Keratinocyte (primary cell): ENCODE data around the gene NUP98. TPM values are rescaled to one million over a fixed set of nuclear protein-coding genes. Genes with fewer than 3 reads are reported as not detected.

ENCODE experiments used
- DNase-seq: peaks from one replicate; pipeline ENCODE4 v3.0.0-alpha.2; 2011; ENCODE audit warnings: low read depth, missing footprints, low spot score
- FAIRE-seq: peaks from 2 replicates; lab custom pipeline; 2011; peaks lifted over from hg19 to GRCh38; lab: Jason Lieb, UNC
- H2AFZ ChIP-seq: 2 replicates; pipeline ENCODE4 v1.6.0; 2012; ENCODE audit warnings: low read length, control low read depth, inconsistent platforms; ENCODE audit not compliant: control insufficient read depth
- H3K27ac ChIP-seq: 2 replicates; pipeline ENCODE4 v1.5.1; 2011; ENCODE audit warnings: low read length; ENCODE audit not compliant: control insufficient read depth, insufficient read depth
- H3K27me3 ChIP-seq: 3 replicates; pipeline ENCODE4 v1.6.0; 2011; ENCODE audit warnings: low read length; ENCODE audit not compliant: control insufficient read depth, insufficient read depth; ENCODE audit errors: extremely low read depth
- H3K36me3 ChIP-seq, 2 experiments: 2 replicates in 1 of 2; 3 replicates in 1 of 2; pipeline ENCODE4 v1.5.1; 2011; ENCODE audit warnings: low read length in 2 of 2, mild to moderate bottlenecking in 1 of 2; ENCODE audit not compliant: control insufficient read depth in 2 of 2, insufficient read depth in 2 of 2; ENCODE audit errors: extremely low read depth in 1 of 2
- H3K4me1 ChIP-seq: 3 replicates; pipeline ENCODE4 v1.5.1; 2011; ENCODE audit warnings: low read length; ENCODE audit not compliant: control insufficient read depth, insufficient read depth; ENCODE audit errors: extremely low read depth
- H3K4me2 ChIP-seq: 3 replicates; pipeline ENCODE4 v1.6.0; 2011; ENCODE audit warnings: low read depth, low read length; ENCODE audit not compliant: control insufficient read depth, insufficient read depth; ENCODE audit errors: extremely low read depth
- H3K4me3 ChIP-seq, 3 experiments: fragments of 200-600 bp in 1 of 3; sonication (generic) in 1 of 3; 2 replicates in 2 of 3; 3 replicates in 1 of 3; pipeline ENCODE4 v1.5.1; 2011 to 2016; ENCODE audit warnings: low read length in 3 of 3, mild to moderate bottlenecking in 3 of 3, control low read depth in 2 of 3, inconsistent platforms in 1 of 3, low read depth in 1 of 3, mixed read lengths in 1 of 3, mixed run types in 1 of 3, moderate library complexity in 1 of 3; ENCODE audit not compliant: control insufficient read depth in 2 of 3, insufficient read depth in 2 of 3; ENCODE audit errors: extremely low read depth in 1 of 3
- H3K79me2 ChIP-seq: 2 replicates; pipeline ENCODE4 v1.6.0; 2012; ENCODE audit warnings: low read length; ENCODE audit not compliant: control insufficient read depth, insufficient read depth
- H3K9ac ChIP-seq: 3 replicates; pipeline ENCODE4 v1.6.0; 2011; ENCODE audit warnings: low read length; ENCODE audit not compliant: control insufficient read depth, insufficient read depth; ENCODE audit errors: extremely low read depth
- H3K9me1 ChIP-seq: 3 replicates; pipeline ENCODE4 v1.6.0; 2011; ENCODE audit warnings: low read length; ENCODE audit not compliant: control insufficient read depth, insufficient read depth; ENCODE audit errors: extremely low read depth
- H3K9me3 ChIP-seq: 2 replicates; pipeline ENCODE4 v1.5.1; 2012; ENCODE audit warnings: low read depth, low read length; ENCODE audit not compliant: control insufficient read depth
- H4K20me1 ChIP-seq: 3 replicates; pipeline ENCODE4 v1.6.0; 2011; ENCODE audit warnings: low read length; ENCODE audit not compliant: control insufficient read depth, insufficient read depth; ENCODE audit errors: extremely low read depth
- CTCF ChIP-seq, 3 experiments: IDR thresholded peaks in 1 of 3; conservative IDR thresholded peaks in 1 of 3; optimal IDR thresholded peaks in 1 of 3; 2 replicates in 2 of 3; 3 replicates in 1 of 3; pipeline versions ENCODE3 to v1.5.1; 2011; ENCODE audit warnings: low read length in 3 of 3, mild to moderate bottlenecking in 3 of 3, moderate library complexity in 2 of 3, control low read depth in 1 of 3, inconsistent platforms in 1 of 3; ENCODE audit not compliant: insufficient read depth in 2 of 3; ENCODE audit errors: extremely low read depth in 1 of 3
- EZH2 ChIP-seq: IDR thresholded peaks from one replicate; pipeline ENCODE4 v1.6.1; 2012; ENCODE audit warnings: inconsistent platforms, mild to moderate bottlenecking, low read length, moderate library complexity
- dilution Hi-C: fragments of 300-500 bp; cut with MboI; formaldehyde crosslinking; loops from one replicate; pipeline ENCODE4 v1.7.0; 2020; ENCODE audit warnings: low sequenced_read_pairs; ENCODE audit not compliant: extremely low pct_ligation_motif_present
- polyA plus RNA-seq, 5 experiments: library from polyadenylated mRNA; depleted of rRNA in 3 of 5; stranded (reverse) in 3 of 5; stranded (forward) in 1 of 5; unstranded in 1 of 5; fragments of >200 nt; gene quantifications; 1 replicate in 1 of 5; 2 replicates in 3 of 5; 3 replicates in 1 of 5; pipeline versions ENCODE4 v1.2.1 to v1.2.3, GENCODE V29; 2011 to 2012; ENCODE audit warnings: missing spikeins in 2 of 5, low read depth in 1 of 5, low replicate concordance in 1 of 5

The NUP98 gene
- polyA plus RNA-seq, 1 donor (not counting 4 experiments of a cell fraction or from before 2014, with no cell fraction given), result 66.9 TPM

GRCh38 chr11:3700910-3701309 lies 96.4 kb downstream of the NUP98 start:
- no peaks in the 10 kb centered on the region for H3K9me1 ChIP-seq
- H4K20me1 ChIP-seq, result no peaks in the 10 kb centered on the region
- no peak overlapping the region for H3K4me2 ChIP-seq
- H3K4me1 ChIP-seq, result no peaks in the 10 kb centered on the region
- dilution Hi-C loops, result no loop called here
- no peaks in the 10 kb centered on the region for H3K9me3 ChIP-seq
- H3K27me3 ChIP-seq, result no peaks in the 10 kb centered on the region
- no peak for TF ChIP-seq EZH2
- no peak for TF ChIP-seq CTCF (optimal IDR thresholded peaks at IDR 0.05 in 1 of 3, IDR thresholded peaks at IDR 0.05 in 1 of 3, conservative IDR thresholded peaks at IDR 0.05 in 1 of 3; ENCODE audit: extremely low read depth in 1 of 3, insufficient read depth in 2 of 3, low read length in 3 of 3)
- H3K79me2 ChIP-seq, result no peaks in the 10 kb centered on the region
- no peak for DNase-seq
- no peak overlapping the region for H3K4me3 ChIP-seq
- no peak overlapping the region for H3K9ac ChIP-seq
- no peak for FAIRE-seq
- H3K27ac ChIP-seq, result no peak overlapping the region
- H3K36me3 ChIP-seq, result peaks cover 23 to 39% of the 10 kb centered on the region in 2 experiments
- no peak overlapping the region for H2AFZ ChIP-seq

GRCh38 chr11:3700410-3700809 lies 96.9 kb downstream of the NUP98 start:
- FAIRE-seq, result no peak
- Histone ChIP-seq H3K79me2 (no peaks in the 10 kb centered on the region), H2AFZ (no peak overlapping the region), H3K9me1 (no peaks in the 10 kb centered on the region), H3K9ac (no peak overlapping the region), H3K4me1 (no peaks in the 10 kb centered on the region), H3K4me2 (no peak overlapping the region), H3K27ac (no peak overlapping the region), H3K36me3 (peaks cover 27 to 39% of the 10 kb centered on the region in 2 experiments), H3K9me3 (no peaks in the 10 kb centered on the region), H4K20me1 (no peaks in the 10 kb centered on the region), H3K27me3 (no peaks in the 10 kb centered on the region), H3K4me3 (no peak overlapping the region)
- dilution Hi-C loops, result no loop called here
- DNase-seq, result no peak
- TF ChIP-seq CTCF (optimal IDR thresholded peaks at IDR 0.05 in 1 of 3, IDR thresholded peaks at IDR 0.05 in 1 of 3, conservative IDR thresholded peaks at IDR 0.05 in 1 of 3; ENCODE audit: extremely low read depth in 1 of 3, insufficient read depth in 2 of 3, low read length in 3 of 3) (no peak), EZH2 (no peak)
